Transverse colon (tissue), 4 donors: Measurements from ENCODE around the gene WDR35. TPM values are rescaled to one million over a fixed set of nuclear protein-coding genes. Genes with fewer than 3 reads are reported as not detected.

ENCODE experiments used
- DNase-seq: peaks from one replicate; pipeline ENCODE4 v3.0.0-alpha.2; 2019
- H3K27ac ChIP-seq, 4 donors: fragments of 200-600 bp; sonication (generic); 2 replicates each; pipeline ENCODE4 v1.5.1; 2016 to 2018; ENCODE audit warnings: inconsistent platforms in 4 of 4
- H3K27me3 ChIP-seq: fragments of 200-600 bp; sonication (generic); 2 replicates; pipeline ENCODE4 v1.5.1; 2017; ENCODE audit warnings: inconsistent platforms
- H3K36me3 ChIP-seq, 4 donors: fragments of 200-600 bp; sonication (generic); 2 replicates each; pipeline ENCODE4 v1.5.1; 2017 to 2019; ENCODE audit warnings: inconsistent platforms in 4 of 4
- H3K4me1 ChIP-seq, 4 donors: fragments of 200-600 bp; sonication (generic); 2 replicates each; pipeline ENCODE4 v1.5.1; 2017 to 2020; ENCODE audit warnings: inconsistent platforms in 4 of 4
- H3K4me3 ChIP-seq, 4 donors: fragments of 200-600 bp; sonication (generic); 1 replicate in 1 of 4; 2 replicates in 3 of 4; pipeline versions ENCODE4 v1.5.1 to v1.6.1; 2017 to 2019; ENCODE audit warnings: inconsistent platforms in 4 of 4
- H3K9me3 ChIP-seq, 2 donors: fragments of 200-600 bp; sonication (generic); 2 replicates each; pipeline ENCODE4 v1.5.1; 2017 to 2019; ENCODE audit warnings: inconsistent platforms in 2 of 2
- EP300 ChIP-seq: sonication (generic); formaldehyde crosslinking; IDR thresholded peaks from one replicate; pipeline ENCODE4 v1.6.1; 2017; ENCODE audit warnings: antibody characterized with exemption, low read depth
- POLR2A ChIP-seq: fragments of 450-650 bp; IDR thresholded peaks from one replicate; pipeline ENCODE4 v1.6.1; 2016; ENCODE audit warnings: antibody characterized with exemption, mild to moderate bottlenecking, moderate library complexity
- POLR2AphosphoS5 ChIP-seq, 3 donors: sonication (generic); formaldehyde crosslinking; IDR thresholded peaks; one replicate each; pipeline ENCODE4 v1.6.1; 2016; ENCODE audit warnings: antibody characterized with exemption in 3 of 3
- whole genome bisulfite sequencing, 2 donors: methylation state at CpG; one replicate each; pipeline ENCODE4 v1.1.5; 2018; ENCODE audit warnings: low coverage in 1 of 2; 5-methylcytosine and 5-hydroxymethylcytosine counted together
- in situ Hi-C, 4 donors: fragments of 200-750 bp; cut with MboI; loops; one replicate each; pipeline versions ENCODE4 v1.15.0 to v1.15.1; 2017; ENCODE audit warnings: low sequenced_read_pairs in 3 of 4, low pct_ligation_motif_present in 1 of 4, low pct_unique_long_range_greater_than_20kb in 1 of 4
- intact Hi-C: fragments of 100-400 bp; cut with DNase I; formaldehyde crosslinking; loops from one replicate; pipeline ENCODE4 v1.15.1; 2023; ENCODE audit warnings: low total_unique reads
- total RNA-seq, 4 donors: library from RNA; depleted of rRNA; stranded (reverse); fragments of >200 nt; gene quantifications; one replicate each; pipeline ENCODE4 v1.1.0, GENCODE V29; 2016
- TF ChIP-seq, protein P1 (sequence below), 5 experiments: fragments of 200-600 bp in 3 of 5; fragments of 450-650 bp in 2 of 5; sonication (generic) in 3 of 5; IDR thresholded peaks; 1 replicate in 2 of 5; 2 replicates in 3 of 5; pipeline ENCODE4 v1.5.1; 2016 to 2017; ENCODE audit warnings: antibody characterized with exemption in 5 of 5, inconsistent platforms in 3 of 5, mild to moderate bottlenecking in 2 of 5, moderate library complexity in 1 of 5

Gene WDR35
- total RNA-seq, 4 donors from 2014 or later = 0.37 to 4.8 (median 2.0) TPM

GRCh38 chr2:19864381-19864780 is 125.5 kb downstream of the WDR35 start:
- H3K27me3 ChIP-seq = peaks cover 4% of the 10 kb centered on the region
- 73 to 100% methylated on average over 1 to 11 of the region's 11 CpGs for WGBS, 2 donors
- TF ChIP-seq, protein P1, sequence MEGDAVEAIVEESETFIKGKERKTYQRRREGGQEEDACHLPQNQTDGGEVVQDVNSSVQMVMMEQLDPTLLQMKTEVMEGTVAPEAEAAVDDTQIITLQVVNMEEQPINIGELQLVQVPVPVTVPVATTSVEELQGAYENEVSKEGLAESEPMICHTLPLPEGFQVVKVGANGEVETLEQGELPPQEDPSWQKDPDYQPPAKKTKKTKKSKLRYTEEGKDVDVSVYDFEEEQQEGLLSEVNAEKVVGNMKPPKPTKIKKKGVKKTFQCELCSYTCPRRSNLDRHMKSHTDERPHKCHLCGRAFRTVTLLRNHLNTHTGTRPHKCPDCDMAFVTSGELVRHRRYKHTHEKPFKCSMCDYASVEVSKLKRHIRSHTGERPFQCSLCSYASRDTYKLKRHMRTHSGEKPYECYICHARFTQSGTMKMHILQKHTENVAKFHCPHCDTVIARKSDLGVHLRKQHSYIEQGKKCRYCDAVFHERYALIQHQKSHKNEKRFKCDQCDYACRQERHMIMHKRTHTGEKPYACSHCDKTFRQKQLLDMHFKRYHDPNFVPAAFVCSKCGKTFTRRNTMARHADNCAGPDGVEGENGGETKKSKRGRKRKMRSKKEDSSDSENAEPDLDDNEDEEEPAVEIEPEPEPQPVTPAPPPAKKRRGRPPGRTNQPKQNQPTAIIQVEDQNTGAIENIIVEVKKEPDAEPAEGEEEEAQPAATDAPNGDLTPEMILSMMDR (IDR thresholded peaks at IDR 0.05) = no peak
- no peak for TF ChIP-seq POLR2A
- no peak for TF ChIP-seq EP300
- no peak for TF ChIP-seq POLR2AphosphoS5 (IDR thresholded peaks at IDR 0.05)
- intact Hi-C loops = loop anchor here (5.0 kb wide), 2 partner anchors 502 to 1112 kb away; no protein-coding TSS in a partner anchor
- in situ Hi-C loops = loop anchor here (5.0 to 25.0 kb wide), 11 partner anchors 490 to 1477 kb away; no protein-coding TSS in a partner anchor
- H3K4me3 ChIP-seq = no peak overlapping the region
- H3K27ac ChIP-seq = no peak overlapping the region
- H3K36me3 ChIP-seq = no peaks in the 10 kb centered on the region
- no peak for DNase-seq
- peaks cover 5 to 19% (median 9%) of the 10 kb centered on the region in 4 donors for H3K4me1 ChIP-seq
- no peaks in the 10 kb centered on the region for H3K9me3 ChIP-seq

DNA sequence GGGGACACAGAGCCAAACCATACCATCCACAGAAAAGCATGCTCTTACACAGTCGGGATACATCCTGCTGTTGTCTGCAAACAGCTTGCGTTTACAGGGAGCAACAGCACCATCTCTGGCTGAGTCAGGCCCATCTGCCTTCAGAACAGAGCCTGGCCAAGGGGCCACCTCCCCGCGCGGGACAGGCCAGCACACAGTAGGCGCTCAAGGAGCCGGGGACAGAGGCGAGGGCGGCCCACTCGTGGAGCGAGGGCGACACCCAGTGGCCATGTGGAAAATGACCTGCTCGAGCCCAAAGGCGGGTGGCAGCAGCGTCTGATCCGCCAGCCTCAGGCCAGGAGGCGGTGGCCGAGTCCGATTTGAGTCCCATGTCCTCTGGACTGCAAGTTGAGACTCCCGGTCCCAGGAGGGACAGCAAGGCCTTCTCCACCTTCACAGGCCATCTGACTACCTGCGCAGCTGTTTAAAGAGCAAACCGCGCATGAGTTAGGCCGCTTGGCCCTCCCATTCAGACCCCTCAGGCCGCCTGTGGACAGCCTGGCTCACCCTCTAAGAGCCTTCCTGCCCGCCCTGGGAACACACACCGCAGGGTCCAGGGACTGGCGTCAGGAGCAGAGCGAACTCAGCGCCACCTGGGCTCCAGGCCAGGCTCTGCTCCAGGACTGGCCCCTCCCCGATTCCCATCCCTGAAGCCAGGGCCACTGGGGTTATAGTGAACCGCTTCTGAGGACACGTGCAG is 126.4 kb downstream of the WDR35 start:
- intact Hi-C loops = loop anchor here (2.0 to 5.0 kb wide), 3 partner anchors 501 to 1345 kb away; no protein-coding TSS in a partner anchor
- in situ Hi-C loops = loop anchor here (5.0 to 25.0 kb wide), 11 partner anchors 489 to 1476 kb away; no protein-coding TSS in a partner anchor
- TF ChIP-seq EP300 = no peak
- TF ChIP-seq, protein P1 (IDR thresholded peaks at IDR 0.05) = peak; percentile 95 to 97 (median 96)
- peaks cover under 1% of the 10 kb centered on the region for H3K27me3 ChIP-seq
- H3K9me3 ChIP-seq = no peaks in the 10 kb centered on the region
- no peak overlapping the region for H3K27ac ChIP-seq
- H3K4me3 ChIP-seq = peak overlapping the region in 2 of 4 donors; percentile 7 to 8
- peak; percentile 68 for DNase-seq
- no peaks in the 10 kb centered on the region for H3K36me3 ChIP-seq
- peaks cover 1 to 10% (median 3%) of the 10 kb centered on the region in 4 donors for H3K4me1 ChIP-seq
- WGBS, 2 donors = 19% methylated on average over 33 of the region's 33 CpGs; no CpG with 5 or more reads in 1 of the 2 donors

DNA sequence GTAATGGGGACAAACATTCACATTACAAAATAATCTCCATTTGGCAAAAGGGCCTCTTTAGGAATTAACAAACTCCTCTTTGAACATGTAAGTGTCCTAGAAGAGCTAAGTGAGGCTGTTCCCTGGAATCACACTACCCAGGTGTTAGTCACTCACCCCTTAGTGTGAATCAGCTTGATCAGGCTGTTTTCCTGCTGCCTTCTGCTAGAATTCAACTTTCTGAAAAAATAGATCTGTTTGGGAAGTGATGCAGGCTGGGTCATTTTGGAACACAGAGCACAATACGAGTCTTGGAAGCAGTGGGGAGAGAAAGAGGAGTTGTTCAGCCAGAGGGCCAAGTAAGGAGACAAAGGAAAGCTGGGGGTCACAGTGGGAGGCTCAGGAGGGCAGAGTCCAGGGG is 128.1 kb downstream of the WDR35 start:
- intact Hi-C loops = loop anchor here (2.0 to 5.0 kb wide), 3 partner anchors 500 to 1343 kb away; no protein-coding TSS in a partner anchor
- no peaks in the 10 kb centered on the region for H3K9me3 ChIP-seq
- peaks cover 0 to 5% (median 2%) of the 10 kb centered on the region in 4 donors for H3K4me1 ChIP-seq
- in situ Hi-C loops = loop anchor here (5.0 to 25.0 kb wide), 11 partner anchors 487 to 1475 kb away; no protein-coding TSS in a partner anchor
- no peaks in the 10 kb centered on the region for H3K36me3 ChIP-seq
- TF ChIP-seq POLR2AphosphoS5 (IDR thresholded peaks at IDR 0.05) = no peak
- TF ChIP-seq, protein P1 (IDR thresholded peaks at IDR 0.05) = no peak
- no peaks in the 10 kb centered on the region for H3K27me3 ChIP-seq
- DNase-seq = no peak
- H3K27ac ChIP-seq = no peak overlapping the region
- WGBS, 2 donors = 33 to 63% methylated on average over 1 of the region's 1 CpG
- no peak overlapping the region for H3K4me3 ChIP-seq

Other genes starting within 250 kb of the WDR35 start
- 10 to 100 TPM in 2 of 4 donors, 1 to 10 TPM in 2; 3.0 to 23.3 (median 9.9) TPM for gene TTC32, start 88.1 kb downstream of the WDR35 start, total RNA-seq
- gene MATN3, start 22.6 kb upstream of the WDR35 start, total RNA-seq = under 1 TPM in 2 of 4 donors, not detected in 2; 0.16 to 0.27 TPM
- gene LAPTM4A, start 61.5 kb upstream of the WDR35 start, total RNA-seq = 100 to 1,000 TPM in 2 of 4 donors, 10 to 100 TPM in 2; 19.3 to 122 (median 75.3) TPM
- gene SDC1, start 235.0 kb upstream of the WDR35 start, total RNA-seq = 100 to 1,000 TPM; 103 to 192 (median 127) TPM